DMS153 treated with DMSO at 0.1 percent for 48 hours (cell line): ENCODE results near the gene SYNGR1.

Experiments
- DNase-seq: peaks from one replicate; lab custom pipeline; 2025; ENCODE audit not compliant: unreplicated experiment; lab: John Stamatoyannopoulos, UW

SYNGR1 gene

DNA sequence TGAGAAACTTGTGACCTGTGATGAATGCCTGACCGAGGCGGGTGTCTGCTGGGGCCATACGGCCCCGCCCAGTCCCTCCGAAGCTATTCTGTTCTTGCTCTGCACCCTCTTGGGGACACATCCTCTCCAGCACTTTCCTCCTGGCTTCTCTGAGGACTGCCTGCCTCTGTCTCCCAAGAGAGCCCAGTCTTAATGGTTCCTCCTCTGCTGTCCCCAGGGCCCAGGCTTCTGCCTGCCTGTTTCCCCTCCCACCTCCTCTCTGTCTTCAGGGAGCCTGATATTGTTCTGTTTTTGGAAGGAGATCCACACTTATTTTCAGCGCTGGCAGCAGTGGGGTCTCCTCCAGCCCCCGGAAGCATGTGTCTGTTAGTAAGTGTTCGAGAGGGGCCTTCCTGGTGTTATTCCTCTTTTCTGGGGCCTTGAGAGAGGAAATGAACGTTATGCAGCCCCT, 18.7 kb downstream of the SYNGR1 start:
- no peak for DNase-seq

DNA sequence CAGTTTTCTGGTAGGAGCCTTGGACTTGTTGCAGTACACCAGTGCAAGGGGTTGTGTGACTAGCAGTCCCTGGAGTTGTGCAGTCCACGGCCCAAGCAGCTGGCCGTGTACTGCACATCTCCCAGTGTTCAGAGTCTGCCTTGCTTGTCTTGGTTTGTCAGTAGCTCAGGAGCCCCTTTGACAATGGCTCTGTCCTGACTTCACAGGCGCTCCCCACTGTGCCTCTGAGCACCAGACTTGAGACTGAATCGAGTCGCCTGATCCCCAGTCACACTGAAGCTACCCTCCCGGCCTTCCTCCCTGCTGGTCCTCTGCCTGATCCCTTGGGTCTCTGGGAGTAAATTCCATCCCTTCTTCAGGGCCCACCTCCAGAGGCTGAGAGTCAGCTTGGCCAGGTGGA, 19.4 kb downstream of the SYNGR1 start:
- no peak for DNase-seq

DNA sequence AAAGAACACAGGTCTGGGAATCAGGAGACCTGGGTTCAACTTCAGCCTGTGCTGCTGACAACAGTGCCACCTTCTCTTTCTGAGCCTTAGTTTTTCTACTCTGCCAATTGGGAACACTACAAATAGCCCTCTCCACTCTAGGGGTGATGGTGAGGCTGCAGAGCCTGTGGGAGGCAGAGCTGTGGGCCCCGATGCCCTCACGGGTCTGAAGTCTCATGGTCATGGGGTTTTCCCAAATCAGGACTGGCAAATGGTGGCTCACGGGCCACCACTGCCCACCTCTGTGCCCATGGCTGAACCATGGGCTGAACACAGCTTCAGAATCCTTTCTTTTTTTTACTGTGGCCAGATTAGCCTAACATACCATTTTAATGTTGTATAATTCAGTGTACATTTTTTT, 19.8 kb downstream of the SYNGR1 start:
- DNase-seq, result no peak

DNA sequence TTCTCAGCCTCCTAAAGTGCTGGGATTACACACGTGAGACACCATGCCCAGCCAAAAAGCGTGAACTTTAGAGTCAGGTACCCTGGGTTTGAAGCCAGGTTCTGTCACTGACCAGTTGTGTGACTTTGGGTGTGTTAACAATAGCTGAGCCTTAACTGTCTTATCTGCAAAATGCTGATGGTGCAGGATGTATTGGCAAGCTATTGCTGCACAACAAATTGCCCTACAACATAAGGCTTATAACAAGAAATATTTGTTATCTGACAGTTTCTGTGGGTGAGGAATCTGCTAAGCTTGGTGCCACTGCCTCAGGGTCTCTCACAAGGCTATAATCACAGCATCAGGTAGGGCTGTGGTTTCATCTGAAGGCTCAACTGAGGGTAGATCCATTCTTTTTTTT, 21.9 kb downstream of the SYNGR1 start:
- DNase-seq, result no peak

DNA sequence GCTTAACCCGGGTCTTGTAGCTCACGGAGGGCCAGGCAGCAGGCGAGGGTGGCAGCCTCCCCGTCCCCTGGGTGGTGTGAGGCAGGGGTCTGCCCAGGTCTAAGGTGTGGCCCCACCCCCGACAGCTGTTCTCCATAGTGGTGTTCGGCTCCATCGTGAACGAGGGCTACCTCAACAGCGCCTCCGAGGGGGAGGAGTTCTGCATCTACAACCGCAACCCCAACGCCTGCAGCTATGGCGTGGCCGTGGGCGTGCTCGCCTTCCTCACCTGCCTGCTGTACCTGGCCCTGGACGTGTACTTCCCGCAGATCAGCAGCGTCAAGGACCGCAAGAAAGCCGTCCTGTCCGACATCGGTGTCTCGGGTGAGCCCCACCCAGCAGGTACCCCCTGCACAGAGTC, 24.4 kb downstream of the SYNGR1 start:
- DNase-seq, result no peak

DNA sequence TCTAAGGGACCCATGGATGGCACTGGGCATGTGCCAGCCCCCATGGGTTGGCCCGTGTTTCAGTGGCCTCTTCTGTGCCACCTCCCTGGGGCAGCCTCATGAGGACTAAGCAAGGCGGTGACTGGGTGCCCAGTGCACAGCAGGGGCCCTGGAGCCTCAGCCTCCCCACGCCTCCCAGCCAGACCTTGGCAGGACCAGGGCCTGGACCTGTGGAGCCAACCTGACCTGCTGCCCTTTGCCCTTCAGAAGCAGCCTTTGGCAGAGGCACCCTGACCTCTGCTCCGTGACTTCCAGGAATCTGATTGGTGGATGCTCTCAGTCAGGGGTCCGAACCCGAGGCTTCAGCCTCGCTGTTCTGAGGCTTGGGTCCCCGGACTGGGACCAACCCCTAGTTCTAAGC, 25.0 kb downstream of the SYNGR1 start:
- DNase-seq, result no peak

DNA sequence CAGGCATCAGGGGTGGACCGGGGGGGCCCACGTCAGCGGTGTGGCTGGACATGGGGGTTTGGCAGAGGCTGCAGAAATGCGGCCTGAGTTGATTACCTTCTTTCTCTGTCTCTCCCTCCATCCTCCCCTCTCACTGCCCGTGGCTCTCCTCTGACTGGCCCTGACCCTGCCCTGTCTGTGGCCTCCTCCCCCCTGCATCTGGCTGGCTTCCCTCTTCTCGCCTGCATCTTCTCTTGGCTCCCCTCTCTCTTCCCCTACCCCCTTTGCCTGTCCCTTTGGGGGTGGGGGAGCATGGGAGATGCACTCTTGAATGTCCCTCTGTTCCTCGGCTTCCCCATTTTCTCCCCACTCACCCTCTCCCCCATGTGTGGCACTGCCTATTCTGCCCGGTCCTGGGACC, 25.9 kb downstream of the SYNGR1 start:
- DNase-seq, result no peak

DNA sequence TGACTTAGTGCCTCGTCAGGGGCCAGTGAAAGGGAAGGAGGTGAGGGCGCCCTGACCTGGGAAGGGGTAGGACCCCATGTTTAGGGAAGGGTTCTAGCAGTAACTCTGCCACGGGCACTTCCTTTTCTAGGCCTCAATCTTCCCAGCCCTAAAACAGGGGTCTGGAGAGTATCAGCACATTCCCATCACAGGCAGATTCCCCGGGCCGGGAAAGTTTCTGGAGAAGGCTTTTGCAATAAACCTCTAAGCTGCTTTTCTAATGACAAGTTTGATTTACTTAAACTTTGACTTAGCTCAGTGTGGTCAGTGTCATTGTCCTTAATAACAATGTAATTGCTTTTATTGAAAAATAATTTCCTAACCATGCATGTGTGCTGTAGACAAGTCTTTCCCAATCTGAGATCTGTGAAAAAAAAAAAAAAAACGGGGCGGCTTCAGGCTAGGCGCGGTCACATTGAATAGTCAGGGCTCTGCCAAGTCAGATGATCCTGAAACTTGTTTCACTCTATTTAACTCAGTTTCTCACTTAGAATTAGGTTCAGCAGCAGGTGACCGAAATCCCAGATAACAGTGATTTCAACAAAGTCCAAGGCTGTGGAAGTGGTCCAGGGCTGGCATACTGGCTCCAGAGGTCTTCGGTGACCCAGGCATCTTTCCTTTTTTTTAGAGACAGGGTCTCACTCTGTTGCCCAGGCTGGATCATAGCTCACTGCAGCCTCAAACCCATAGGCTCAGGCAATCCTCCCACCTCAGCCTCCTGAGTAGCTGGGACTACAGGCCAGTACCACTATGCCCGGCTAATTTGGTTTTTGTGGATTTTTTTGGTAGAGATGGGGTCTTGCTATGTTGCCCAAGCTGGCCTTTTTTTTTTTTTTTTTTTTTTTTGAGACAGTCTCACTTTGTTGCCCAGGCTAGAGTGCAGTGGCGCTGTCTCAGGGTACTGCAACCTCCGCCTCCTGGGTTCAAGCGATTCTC, 30.3 kb downstream of the SYNGR1 start:
- no peak for DNase-seq

DNA sequence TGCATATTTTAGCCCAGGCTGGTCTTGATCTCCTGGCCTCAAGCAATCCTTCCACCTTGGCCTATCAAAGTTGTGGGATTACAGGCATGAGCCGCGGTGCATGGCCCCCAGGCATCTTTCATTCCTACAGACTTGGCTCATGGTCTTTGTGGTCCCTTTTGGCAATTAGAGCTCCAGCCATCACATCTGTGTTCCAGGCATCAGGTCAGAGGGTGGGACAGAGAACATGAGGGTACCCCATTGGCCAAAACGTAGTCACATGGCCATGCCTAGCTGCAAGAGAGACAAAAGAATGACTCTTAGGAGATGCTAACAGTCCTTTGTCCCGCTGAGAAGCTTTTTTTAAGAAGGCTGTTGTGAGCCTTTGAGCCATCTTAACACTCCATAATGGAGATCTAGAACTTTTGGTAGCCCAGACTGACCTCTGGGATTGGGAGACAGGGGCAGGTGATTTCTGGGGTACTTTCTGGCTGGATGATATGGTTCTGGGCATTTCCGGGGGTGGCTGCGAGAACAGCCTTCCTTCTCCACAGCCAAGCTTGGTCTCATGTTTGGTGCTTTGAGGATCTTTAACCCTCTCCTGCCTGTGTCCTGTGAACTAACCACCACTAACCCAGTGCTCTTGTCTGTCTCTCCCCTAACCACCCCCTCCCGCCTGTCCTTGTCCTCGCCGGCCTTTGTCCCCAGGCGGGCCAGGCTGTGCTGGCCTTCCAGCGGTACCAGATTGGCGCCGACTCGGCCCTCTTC, 31.4 kb downstream of the SYNGR1 start:
- DNase-seq, result no peak

DNA sequence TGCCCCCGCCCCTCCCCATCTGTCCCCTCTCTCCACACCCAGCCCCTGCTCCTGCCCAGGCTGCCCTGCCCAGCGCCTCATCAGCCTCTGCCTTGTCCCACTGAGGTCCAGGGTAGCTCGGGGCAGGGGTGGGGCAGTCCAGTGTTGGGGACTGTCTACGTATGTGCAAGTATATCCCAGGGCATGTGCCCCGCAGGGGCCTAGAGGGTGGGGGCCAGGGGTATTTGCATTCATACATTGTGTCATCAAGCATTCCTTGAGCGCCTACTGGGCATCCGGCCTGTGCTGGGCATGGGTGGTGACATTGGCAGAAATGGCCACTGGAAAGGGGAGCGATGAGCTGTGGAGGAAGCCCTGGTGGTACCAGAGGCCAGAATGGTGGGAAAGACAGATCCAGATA, 32.1 kb downstream of the SYNGR1 start:
- DNase-seq, result no peak

DNA sequence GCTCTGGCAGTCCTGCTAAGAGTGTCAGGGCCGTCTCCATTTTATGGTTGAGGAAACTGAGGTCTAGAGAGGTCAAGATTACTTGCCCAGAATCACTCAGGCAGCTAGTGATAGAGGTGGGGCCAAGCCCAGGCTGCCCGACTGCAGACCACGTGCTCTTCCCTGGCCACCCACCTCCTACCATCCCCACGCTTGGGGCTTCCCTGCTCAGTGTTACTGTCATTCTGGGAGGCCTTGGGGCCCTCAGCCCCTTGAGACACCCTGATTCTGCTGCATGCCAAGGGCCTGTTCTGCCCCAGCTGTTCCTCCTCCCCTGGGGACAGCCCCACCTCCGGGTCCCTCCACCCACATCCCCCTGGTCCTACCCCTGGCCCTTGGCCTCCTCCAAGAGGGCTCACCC, 32.6 kb downstream of the SYNGR1 start:
- DNase-seq, result no peak

DNA sequence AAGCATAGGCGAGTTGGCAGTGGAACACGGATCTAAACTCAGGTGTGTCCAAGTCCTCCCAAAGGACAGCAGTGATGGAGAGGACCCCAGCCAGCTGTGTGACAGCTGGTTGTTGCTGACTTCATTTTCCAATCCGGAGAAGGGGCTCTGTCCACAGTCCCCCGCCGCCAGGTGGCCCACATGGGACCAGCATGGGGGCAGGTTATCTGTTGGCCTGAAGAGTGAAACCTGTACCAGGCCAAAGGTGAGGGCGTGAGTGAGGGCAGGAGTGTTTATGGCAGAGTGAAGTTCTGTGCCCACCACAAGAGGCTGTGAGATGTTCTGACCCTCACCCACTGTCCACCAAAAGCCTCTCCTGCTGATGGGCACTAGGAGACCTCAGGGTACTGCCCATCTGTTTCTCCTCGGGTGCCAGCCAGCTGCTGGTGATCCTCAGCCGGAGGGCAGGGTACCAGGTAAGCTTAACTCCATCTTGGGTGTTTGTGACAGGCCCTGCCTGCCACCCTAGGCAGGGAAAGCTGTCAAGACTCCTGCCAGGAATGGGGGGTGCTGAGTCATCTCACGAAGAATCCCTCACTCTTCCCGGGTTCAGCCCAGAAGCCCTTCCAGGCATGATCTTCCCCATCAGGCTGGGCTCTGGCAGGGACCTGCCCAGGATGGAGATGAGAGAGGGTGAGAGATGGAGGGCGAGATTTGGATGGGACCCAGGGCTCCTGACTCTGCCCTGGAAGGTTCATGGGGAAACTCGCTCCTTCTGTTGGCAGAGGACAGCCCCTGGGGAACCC, 34.2 kb downstream of the SYNGR1 start:
- DNase-seq, result no peak

DNA sequence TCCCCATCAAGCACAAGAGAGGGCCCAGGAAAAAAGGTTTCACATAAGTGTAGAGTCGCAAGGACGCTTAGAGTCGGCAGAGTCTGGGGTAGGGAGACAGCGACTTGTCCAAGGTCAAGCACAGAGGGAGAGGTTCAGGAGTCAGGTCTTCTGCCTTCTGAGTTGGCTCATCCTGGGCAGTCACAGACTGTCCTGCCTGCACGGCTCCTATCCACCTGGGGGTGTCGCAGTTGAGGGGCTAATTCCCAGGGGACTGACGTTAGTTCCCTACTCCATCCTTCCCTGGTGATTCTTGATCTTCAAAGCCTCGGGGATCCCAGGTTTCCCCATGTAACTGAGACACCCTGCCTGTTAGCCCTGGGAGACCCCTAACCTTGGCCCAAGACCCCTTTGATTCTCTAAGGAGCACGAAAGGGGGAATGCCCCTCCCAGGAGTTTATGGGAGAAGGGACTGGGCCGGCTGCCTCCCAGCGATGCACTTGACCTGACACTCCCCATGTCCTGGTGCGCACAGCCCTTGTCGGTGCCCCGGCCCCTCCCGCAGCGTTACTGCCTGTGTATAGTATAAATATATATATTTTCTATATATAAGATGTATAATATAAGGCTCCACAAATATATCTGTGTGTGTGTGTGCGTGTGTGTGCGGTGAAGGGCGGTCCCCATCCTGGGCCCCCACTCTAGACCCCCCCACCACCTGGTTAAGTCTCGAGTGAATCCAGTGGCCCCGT, 35.1 kb downstream of the SYNGR1 start:
- DNase-seq, result no peak

DNA sequence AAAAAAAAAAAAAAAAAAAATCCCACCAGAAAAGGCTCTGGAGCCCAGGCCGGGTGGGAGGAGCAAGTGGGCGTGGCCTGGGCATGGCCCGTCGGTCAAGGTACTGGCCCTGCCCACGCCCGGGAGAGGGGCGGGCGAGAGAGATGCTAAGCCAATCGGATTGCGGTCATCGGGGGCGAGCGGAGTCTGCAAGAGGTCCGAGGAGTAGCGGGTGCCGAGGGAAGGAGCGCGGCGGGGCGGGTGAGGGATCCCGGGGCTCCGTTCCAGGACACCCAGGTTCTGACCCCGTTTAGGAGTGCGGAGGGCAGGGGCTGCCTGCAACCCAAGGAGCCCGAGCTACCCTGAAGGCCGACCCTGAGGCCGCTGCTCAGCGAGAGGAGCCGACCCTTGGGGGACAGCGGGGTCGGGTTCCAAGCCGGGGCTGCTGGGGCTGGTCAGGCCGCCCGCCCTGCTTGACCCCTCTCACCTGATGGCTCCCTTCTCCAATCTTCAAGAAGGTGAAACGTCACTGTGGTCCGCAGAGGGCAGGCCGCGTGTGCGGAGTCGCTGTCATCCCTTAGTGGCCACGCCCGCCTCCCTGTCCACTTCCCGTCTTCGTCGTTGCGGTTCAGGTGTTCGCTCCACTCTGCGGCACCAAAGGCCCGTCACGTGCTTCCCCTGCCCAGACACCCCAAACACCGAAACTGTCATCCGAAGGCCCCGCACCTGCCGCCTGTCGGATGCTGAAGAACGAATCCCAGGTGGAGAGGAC, 38.6 kb downstream of the SYNGR1 start:
- DNase-seq, result peak; percentile 6

DNA sequence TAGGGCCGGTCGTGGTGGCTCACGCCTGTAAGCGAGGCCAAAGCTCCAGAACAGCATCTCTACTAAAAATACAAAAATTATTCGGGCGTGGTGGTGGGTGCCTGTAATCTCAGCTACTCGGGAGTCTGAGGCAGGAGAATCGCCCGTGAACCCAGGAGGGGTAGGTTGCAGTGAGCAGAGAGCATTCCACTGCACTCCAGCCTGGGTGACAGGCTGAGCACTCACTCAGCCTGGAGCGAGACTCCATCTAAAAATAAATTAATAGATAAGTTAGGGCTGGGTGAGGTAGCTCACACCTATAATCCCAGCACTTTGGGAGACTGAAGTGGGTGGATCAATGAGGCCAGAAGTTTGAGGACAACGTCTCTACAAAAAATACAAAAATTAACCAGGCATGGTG, 39.6 kb downstream of the SYNGR1 start:
- no peak for DNase-seq

DNA sequence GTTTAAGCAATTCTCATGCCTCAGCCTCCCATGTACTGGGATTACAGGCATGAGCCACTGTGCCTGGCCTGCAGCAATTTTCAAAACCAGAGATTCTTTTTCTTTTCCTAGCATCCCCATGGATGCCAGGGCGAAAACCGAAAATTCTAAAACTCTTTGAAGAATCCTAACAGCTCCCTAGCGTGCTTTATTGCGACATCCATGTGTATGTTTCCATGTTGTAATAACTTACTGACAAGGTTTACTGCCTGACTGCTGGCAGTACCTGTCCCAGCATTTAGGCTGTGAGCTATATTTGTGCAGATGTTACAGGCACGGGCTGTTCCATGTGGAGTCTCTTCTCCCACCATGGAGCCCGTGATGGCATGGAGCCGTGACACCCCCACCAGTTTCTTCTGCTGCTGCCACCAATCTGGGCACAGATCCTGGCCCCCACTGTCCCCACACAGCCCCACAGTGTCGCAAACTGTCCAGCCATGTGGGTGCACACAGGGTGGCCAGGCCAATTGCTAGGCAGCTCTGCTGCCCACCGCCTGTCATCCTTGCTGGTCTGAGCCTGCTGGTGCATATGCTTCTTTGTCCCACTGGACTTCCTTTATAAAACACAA, 42.7 kb downstream of the SYNGR1 start:
- no peak for DNase-seq

DNA sequence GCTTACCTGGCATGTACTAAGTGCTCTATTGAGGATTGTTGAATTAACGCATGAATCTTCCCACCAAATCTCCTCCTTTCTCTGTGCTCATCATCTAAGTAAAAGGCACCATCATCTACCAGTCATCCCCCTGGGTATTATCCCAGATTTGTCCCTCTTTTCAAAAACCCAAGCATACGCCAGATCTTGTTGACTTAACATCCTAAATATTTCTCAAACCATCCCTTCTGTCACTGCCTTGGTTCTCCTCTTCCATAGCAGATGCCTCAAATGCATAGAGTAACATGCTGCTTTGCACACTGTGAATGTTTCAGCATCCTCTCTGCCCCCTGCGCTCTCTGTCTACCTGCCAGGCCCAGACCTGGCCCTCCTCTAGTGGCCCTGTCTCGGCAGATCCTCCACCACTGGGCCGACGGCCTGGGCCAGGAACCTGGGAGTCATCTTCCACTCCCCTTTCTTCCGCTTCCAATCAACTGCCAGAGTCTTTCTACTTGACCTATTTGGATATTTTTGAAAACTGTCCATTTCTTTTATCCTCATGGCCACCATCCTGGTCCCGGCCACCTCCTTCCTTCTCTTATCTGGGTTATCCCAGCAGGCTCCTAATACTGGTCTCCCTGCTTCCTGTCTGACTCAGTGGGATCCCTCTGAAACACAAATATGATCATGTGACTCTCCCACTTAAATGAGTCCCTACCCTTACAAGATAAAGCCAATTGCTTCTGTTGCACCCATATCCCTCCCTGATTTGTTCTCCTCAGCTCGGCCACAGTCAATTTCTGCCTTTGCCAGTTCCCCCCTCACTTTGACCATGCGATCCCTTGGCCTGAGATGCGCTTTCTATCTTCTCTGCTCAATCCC, 46.4 kb downstream of the SYNGR1 start:
- DNase-seq, result no peak

DNA sequence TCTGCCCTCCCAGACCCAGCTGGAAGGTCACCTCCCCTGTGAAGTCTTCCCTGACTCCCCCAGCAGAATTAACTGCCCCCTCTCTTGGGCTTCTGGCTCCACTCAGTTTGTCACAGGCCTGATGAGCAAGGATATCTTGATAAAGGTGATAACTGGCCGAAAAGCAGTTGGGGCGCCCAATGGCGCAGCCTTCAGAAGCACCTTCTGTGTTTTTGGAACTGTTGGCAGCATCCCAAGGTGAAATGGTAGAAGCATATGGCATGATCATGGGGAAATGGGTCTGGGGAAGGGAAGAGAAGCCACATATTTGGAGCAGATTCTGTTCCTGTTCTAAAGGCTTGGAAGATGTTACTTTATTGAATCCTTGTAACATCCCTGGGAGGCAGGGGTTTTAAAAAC, 47.0 kb downstream of the SYNGR1 start:
- DNase-seq, result no peak

DNA sequence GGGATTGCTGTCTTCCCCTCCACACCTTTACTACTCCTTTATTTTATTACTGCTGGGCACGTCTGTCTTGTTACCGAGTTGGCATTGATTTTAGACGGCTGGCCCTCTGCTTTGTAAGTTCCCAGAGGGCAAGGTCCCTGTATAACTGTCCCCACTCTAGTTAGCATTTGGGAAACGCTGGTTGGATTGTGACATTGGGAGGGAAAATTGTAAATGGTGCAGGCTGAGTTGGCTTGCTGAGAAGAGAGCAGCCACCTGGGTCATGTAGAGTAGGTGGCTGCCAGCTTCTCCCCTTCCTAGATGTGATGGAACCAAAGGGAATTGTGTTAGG, 51.5 kb downstream of the SYNGR1 start:
- DNase-seq, result no peak
